SK-N-MC (cell line): Measurements from ENCODE around the gene FXN.

Experiments used
- EZH2 ChIP-seq: fragments of 200-600 bp; sonication (generic); IDR thresholded peaks from one replicate; pipeline ENCODE4 v1.6.1; 2017; ENCODE audit warnings: antibody characterized with exemption
- FOXP2 ChIP-seq: optimal IDR thresholded peaks from 2 replicates; pipeline ENCODE3; 2011; ENCODE audit warnings: mild to moderate bottlenecking, moderate library complexity; ENCODE audit not compliant: insufficient read depth; ENCODE audit errors: extremely low read length, control extremely low read depth
- POLR2AphosphoS5 ChIP-seq: IDR thresholded peaks from 2 replicates; pipeline ENCODE4 v1.6.1; 2012; ENCODE audit warnings: mild to moderate bottlenecking, low read depth, low read length, borderline replicate concordance

DNA sequence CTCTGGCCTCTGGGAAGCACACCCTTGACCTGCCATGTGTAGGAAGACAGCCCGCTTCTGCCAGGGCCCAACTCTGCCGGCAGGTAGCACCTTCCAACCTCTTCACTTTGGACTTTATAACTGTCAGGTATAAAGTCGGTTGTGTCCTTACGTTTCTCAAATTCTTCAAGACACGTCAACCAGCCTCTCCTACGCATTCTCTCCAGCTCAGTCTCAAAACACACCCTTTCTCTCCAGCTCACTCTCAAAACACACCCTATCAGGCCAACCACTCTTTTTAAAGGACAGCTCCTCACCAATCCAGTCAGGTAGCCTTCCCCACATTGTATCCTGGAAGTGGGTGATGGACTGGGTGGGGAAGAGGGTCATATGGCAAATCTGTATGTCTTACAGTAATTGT lies 13.5 kb downstream of the FXN start:
- TF ChIP-seq EZH2 (no peak), POLR2AphosphoS5 (no peak), FOXP2 (no peak)
